Femur (tissue), 1 donor: Measurements from ENCODE around the gene HGF.

Source experiments
- DNase-seq: peaks from one replicate; pipeline ENCODE4 v3.0.0-alpha.2; 2017

Gene HGF

GRCh38 chr7:81715984-81716588, 53.8 kb downstream of the HGF start:
- DNase-seq, result no peak

DNA sequence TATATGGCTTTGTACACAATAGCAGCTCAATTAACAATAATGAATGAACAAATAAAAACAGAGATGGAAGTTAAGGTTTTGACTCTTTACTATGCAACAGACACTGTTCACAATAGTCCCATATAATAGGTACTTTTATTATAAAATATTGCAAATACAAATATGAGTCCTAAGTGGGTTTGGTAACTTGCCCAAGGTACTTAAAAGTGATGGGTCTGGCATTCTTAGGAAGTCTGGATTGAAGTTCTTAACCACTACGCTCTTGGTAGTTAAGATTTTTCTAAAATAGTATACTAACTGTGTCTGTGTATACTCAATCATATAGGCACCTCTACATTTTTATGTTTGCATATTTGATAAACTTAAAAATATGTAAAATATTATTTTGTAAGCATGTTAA, 55.5 kb downstream of the HGF start:
- DNase-seq, result no peak

DNA sequence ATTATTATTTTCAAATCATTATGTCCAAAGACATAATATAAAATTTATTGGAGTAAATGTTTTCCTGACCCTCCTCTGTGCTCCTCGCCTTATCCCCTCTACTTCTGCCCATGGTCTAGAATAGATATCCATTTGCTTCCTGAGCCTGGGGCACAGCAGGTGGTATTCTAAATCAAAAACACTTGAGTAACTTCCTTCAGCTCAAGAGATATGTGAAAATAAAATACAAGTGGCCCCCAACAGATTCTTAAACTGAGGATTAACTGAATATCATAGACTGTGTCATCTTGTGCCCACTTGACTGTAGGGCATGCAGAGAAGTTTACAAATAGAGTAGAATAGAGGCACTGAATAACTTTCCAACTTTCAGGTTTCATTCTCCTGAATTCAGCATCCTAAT, 59.1 kb downstream of the HGF start:
- no peak for DNase-seq

DNA sequence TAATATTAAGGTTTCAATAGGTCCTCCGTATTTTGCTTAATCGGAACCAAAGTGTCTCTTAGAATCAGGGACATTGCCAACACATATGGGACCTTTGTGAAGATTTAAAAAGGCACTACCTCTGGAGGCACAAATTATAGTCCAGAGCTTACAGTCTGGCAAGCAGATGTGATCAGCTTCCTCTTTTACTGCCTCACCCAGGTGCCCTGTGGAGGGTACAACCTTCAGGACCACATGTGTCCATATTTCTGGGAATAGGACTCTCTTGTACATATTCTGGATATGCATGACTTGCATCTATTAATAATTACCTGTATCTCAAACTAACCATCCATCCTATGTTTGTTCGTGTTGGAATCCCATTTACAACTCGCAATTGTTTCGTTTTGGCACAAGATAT, 60.0 kb downstream of the HGF start:
- no peak for DNase-seq

DNA sequence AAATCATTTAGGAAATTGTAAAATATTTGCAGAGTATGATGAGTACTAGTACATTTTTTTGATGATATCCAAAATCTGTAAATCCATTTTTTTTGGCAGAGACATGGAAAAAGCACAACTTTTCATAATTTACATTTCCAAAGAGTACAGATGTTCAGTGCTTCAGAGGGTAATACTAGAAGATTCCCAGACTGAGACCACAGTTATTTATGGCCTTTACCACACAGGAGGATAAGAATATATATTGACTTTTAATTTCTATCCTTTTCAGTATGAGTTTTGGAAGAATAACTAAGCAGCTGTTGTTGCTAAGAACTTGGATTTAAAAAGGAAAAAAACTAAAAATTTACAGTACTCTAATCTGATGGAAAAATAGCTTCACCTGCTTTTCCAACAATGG, 61.9 kb downstream of the HGF start:
- no peak for DNase-seq

DNA sequence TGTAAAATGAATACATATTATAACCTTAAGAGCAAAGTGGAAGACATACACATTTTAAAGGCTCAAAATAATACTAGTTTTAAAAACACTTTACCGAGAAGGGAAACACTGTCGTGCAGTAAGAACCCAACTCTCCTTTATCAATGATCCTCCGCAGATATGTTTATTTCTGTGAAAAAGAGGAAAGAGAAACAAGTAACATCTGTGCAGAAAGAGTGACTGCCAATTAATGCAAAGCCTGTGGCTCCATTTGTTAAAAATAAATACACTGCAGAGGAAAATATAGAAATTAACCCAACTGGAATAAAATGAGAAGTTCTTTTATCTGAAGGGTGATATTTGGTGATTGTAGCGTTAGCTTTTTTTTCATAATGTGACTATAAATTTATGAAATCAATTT, 62.7 kb downstream of the HGF start:
- DNase-seq, result no peak

- DNase-seq, result no peak
Observed at GRCh38 chr7:81705206-81705605, 64.6 kb downstream of the HGF start.

DNA sequence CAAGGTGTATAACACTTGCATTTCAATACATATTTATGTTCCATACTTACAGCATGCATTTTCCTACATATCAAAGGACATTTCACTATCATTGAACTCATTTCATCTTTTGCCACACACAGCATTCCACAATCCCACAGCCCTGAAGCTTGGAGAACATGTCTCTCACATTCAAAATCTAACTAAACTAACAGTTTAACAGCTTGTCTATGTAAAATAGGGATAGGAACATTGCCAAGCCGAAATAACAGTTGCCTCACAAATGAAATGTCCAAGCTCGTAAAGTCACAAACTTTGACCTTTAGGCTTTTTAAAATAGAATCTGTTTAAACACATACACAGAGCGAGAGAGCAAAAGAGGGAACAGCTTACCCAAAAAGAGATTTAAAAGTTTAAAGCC, 65.3 kb downstream of the HGF start:
- DNase-seq, result no peak

GRCh38 chr7:81698965-81699364, 70.9 kb downstream of the HGF start:
- no peak for DNase-seq

DNA sequence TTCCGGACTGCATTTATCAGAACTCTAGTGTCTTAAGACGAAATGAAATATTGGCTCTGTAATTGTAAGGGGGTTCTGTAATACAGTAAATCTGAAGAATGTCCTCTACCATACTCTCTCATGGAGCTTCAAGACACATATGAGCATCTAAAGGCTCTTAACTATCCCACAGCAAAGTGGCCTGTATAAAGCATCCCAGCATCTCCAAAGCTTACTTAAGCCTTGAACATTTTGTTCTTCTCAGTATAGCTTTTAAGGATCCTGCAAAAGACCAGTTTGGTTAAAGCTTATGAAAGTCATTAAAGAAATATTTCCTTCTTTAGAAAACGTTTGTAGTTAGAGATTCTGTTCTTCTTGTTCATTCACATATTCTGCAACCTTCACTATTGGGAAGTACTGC, 75.1 kb downstream of the HGF start:
- no peak for DNase-seq

GRCh38 chr7:81693894-81694293, 76.0 kb downstream of the HGF start:
- no peak for DNase-seq

DNA sequence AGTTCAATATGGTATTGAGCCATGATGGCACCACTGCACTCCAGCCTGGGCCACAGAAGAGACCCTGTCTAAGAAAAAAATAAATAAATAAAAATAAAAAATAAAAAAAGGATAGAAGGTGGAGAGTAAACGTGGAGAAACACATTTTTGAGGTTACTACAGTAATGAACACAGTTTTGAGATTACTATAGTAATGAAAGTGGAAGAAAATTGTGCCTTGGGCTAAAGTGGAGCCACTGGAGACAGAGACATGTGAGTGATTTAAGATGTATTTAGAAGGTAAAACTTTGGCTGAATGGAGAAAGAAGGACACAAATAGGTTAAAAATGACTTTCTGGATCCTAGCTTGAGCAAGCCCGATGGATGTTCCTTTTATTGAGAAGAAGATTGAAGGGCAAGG, 76.8 kb downstream of the HGF start:
- no peak for DNase-seq

DNA sequence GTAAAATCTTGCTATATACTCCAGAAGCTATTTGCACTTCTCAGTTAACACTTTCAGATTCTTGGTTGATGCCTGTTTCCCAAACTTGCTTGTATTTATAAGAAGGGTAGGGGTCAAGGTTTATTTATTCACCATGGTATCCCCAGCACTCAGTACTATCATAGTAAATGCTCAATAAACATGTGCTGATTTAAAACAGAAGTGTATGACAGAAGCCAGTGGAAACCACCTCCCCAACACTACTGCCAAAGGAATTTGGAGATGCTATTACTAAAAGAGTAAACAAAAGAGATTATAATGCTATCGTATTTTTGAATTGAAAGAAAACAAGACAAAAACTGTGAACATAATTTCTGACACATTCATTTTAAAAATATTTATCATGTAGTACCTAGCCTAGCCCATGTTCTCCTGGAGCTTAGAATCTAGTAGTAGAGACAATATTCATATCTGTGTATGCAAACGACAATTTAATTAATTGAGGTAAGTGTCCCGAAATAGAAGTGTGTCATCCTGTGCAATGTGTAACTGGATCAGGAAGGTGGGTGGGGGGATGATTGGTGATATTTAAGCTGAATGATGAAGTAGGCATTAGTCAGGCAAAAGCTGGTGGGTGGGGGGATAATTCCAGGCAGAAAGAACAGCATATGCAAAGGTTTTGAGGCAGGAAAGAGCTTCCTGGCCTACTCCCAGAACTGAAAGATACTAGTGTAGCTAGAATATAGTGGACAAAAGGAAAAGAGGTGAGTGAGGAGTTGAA, 77.5 kb downstream of the HGF start:
- no peak for DNase-seq

- DNase-seq, result no peak
Observed at GRCh38 chr7:81691199-81691821, 78.5 kb downstream of the HGF start.

DNA sequence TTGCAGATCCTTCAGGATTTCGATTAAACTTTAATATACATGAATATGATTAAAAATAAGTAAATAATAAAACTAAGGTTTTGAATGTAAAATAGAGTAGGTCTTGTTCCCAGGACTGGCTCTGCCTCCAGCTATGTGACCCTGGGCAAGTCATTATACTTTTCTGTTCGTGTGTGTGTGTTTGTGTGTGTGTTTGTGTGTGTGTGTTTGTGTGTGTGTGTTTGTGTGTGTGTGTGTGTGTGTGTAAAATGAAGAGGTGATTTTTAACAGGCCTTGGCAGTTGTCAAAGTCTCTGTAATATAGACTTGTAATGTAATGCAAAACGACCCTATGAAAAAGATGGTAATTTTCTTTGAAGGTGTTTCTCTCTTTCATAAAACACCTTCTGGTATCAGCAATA, 79.2 kb downstream of the HGF start:
- DNase-seq, result no peak

DNA sequence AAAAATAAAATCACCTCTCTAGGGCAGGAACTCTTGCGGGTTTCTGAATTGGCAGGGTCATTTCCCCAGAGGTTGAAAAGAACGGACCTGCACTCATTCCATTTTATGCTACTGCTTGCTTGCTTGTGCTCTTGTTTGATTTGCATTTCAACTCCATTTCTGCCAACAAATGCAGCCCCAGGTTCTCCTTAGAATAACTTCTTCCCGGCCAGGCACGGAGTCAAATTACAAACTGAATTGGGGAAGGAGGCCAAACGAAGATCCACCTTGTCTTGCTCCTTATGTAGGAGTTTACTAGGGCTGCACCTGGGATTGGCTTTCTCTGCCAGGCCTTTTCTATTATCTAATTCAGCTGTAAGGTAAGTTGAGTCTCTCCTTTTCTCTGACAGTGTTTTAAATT, 79.6 kb downstream of the HGF start:
- no peak for DNase-seq

GRCh38 chr7:81688622-81689411, 81.0 kb downstream of the HGF start:
- DNase-seq, result no peak

DNA sequence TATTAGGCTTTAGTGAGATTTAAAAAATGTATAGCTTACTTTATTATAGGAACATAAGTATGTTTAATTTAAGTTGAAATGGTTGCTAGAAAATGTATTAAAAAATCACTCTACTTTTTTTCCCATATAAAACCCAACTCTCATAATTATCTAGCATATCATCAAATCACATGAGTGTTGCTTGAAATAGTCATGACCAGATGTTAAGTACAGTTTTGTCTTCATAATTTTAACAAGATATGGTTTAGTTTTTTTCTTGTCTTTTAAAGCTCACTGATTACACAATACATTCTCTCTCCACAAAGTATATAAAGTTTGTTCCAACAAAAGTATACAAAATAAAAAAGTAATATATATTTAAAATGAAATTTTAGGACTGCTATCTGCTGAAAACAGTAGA, 82.8 kb downstream of the HGF start:
- no peak for DNase-seq

GRCh38 chr7:81685270-81685868, 84.5 kb downstream of the HGF start:
- DNase-seq, result no peak

DNA sequence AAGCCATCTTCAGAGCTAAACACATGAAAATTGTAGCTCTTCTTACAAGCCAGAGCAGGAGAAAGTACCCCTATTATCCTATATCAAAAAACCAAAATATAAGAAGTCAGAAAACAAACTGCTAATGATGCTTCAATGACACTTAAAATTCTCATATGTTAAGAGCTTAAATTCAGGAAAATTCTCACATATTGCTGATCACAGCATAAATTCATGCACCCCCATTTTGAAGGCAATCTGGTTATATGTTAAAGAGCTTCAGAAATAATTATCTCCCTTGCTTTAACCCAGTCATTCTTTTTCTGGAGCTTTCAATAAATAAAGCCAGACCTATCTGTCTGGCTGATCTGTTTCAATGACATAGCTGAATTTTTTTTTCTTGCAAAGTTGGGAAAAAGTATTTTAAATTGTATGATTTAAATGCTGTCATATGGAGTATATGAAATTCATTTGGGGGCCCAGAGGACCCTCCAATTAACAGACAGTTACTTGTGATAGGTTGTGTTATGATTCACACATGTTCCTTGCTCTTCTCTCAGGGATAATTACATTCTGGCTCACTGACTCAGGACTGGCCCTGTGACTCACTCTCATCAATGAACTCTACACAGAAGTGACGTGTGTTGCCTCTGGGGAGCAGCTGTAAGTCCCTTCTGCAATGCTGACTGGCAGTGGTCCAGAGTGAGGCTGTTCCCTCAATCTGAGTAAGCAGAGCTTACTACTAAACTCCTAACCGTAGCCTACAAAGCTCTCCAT, 85.2 kb downstream of the HGF start:
- DNase-seq, result peak; percentile 88

GRCh38 chr7:81684033-81684432, 85.8 kb downstream of the HGF start:
- DNase-seq, result no peak

DNA sequence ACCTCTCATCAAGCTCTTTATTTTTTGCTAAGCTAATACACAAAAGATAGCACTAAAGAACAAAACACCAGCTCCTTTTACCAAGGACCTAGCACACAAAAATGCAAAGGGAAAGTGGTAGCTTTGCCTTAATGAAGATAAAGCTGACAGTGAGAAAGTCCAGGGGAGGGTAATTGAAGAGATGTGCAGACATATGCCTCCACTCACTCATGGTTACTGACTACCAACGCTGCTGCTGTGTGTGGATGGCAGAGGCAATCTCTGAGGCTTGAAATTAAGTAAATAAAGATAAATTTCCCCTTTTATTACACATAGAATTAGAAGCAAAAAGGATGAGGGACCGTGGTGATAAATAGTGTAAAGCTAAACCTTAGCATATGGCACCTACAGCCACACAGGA, 87.0 kb downstream of the HGF start:
- DNase-seq, result no peak

- no peak for DNase-seq
Observed at GRCh38 chr7:81680120-81680519, 89.7 kb downstream of the HGF start.
